Gastroesophageal sphincter (tissue), 3 donors: ENCODE results near the gene SLC28A1.

Source experiments
- POLR2A ChIP-seq, 2 donors: fragments of 450-650 bp; IDR thresholded peaks; one replicate each; pipeline ENCODE4 v1.6.1; 2017; ENCODE audit warnings: antibody characterized with exemption in 2 of 2, mild to moderate bottlenecking in 2 of 2, moderate library complexity in 1 of 2
- POLR2AphosphoS5 ChIP-seq: sonication (generic); formaldehyde crosslinking; IDR thresholded peaks from one replicate; pipeline ENCODE4 v1.6.1; 2017; ENCODE audit warnings: antibody characterized with exemption
- TF ChIP-seq, protein P1 (sequence below), 4 experiments: fragments of 200-600 bp in 2 of 4; fragments of 450-650 bp in 2 of 4; sonication (generic) in 1 of 4; IDR thresholded peaks; one replicate each; pipeline ENCODE4 v1.5.1; 2017 to 2019; ENCODE audit warnings: antibody characterized with exemption in 4 of 4, mild to moderate bottlenecking in 2 of 4, moderate library complexity in 2 of 4

GRCh38 chr15:84929795-84930603 is 45.5 kb downstream of the SLC28A1 start:
- TF ChIP-seq POLR2A (IDR thresholded peaks at IDR 0.05) (no peak), POLR2AphosphoS5 (no peak)
- TF ChIP-seq, protein P1, sequence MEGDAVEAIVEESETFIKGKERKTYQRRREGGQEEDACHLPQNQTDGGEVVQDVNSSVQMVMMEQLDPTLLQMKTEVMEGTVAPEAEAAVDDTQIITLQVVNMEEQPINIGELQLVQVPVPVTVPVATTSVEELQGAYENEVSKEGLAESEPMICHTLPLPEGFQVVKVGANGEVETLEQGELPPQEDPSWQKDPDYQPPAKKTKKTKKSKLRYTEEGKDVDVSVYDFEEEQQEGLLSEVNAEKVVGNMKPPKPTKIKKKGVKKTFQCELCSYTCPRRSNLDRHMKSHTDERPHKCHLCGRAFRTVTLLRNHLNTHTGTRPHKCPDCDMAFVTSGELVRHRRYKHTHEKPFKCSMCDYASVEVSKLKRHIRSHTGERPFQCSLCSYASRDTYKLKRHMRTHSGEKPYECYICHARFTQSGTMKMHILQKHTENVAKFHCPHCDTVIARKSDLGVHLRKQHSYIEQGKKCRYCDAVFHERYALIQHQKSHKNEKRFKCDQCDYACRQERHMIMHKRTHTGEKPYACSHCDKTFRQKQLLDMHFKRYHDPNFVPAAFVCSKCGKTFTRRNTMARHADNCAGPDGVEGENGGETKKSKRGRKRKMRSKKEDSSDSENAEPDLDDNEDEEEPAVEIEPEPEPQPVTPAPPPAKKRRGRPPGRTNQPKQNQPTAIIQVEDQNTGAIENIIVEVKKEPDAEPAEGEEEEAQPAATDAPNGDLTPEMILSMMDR (IDR thresholded peaks at IDR 0.05): no peak
